Amniotic stem cell (primary cell): ENCODE measurements around the gene KDM5D.

ENCODE experiments used
- DNase-seq: peaks from one replicate; lab custom pipeline; 2025; lab: John Stamatoyannopoulos, UW

Gene KDM5D

DNA sequence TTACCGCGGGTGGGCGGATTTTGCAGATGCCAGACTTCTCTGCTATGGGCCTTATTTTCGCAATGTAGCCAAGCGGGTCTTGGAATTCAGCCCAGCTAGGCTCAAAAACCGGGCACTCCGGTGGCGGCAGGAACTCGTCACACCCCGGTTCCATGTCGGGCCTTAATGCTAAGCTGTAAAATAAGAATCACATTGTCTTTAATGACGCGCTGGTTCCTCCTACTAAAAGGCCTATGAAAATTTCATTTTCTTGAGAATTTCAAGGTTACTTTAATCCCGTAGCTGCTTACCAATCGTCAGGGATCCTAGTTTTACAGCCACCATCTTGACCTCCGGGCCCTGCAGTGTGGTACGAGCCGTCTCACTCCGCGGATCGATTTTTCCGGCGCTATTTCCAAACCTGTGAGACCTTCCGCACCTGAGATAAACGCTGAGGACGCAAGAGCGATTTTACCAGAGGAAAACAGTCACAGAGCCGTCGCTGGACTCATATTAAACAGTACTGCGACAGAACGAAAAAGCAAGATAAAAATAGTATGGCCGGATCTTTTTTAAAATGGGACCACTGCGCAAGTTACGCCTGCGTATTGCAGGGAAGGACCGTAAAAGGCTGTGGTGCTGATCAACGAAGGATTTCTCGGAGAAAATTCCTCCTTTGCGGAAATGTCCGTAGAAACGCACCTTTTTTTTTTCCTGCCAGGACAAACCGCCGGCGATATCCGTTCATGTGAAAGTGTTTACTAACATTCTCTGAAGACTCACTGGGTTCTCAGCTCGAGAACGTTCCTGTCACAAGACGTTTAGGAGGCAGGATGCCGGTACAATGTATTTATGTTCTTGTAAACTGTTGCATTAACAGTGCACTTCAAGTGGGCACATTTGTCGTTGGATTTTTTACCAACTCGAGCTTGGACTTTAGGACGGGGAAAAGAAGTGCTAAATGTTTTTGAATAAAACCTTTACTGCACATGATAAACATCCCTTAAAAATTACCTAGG is at the start of gene KDM5D:
KDM5D (minus strand) TSS at position 346 of the 998 bp plus-strand sequence; CDS start at position 154, 192 bp downstream.
- no peak for DNase-seq

DNA sequence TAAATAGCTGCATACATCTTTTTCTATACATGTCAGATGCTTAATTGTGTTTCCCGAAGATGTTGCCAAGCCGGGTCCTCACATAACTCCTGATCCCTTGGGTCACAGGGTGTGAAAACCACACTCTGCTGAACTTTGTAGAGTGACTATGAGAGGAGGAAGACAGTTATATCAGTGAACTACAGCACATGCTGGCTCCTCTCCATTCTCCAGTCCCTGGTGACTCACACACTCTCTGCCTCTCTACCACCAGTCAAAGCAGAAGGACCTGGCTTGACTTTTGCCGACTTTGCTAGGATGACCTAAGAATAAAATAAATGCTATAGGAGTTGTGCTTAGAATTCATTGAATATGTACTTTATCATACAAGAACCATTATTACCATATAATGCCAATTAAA is 23.8 kb upstream of the KDM5D start:
- DNase-seq = no peak

DNA sequence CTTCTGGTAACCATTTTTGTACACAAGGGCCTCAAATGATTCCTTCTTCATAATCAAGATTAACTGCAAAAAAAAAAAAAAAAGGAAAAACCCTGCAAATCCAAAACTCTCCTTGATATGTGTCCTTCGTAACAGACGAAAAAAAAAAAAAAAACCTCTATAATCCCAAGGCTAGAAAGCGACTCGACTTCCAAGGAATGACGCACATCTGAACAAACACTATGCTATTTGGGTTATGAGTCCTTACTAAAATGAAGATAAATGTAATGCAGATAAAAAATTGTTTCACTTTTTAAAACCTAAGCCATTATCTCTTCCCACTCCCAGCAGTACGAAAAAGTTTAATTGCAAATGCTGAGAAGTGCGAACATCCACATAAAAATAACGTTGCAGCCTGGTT is 1.2 kb downstream of the KDM5D start:
- DNase-seq = no peak

DNA sequence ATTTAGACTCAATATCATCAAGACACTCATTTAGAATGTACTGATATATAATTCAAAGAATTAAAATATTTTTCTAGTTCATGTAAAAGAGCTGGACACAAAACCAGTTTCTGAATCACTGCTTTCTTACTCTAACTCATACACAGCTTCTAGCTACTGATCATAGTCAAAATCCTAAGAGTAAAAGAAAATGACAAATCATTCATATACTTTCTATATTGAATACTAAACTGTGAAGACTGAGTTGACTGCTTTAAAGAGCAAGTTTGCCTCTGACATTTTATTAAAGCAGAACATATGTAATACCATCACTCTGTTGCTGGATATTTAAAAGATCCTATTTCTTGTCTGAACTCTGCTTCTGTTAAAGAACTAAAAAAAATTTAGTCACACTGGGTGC is 2.4 kb downstream of the KDM5D start:
- no peak for DNase-seq

DNA sequence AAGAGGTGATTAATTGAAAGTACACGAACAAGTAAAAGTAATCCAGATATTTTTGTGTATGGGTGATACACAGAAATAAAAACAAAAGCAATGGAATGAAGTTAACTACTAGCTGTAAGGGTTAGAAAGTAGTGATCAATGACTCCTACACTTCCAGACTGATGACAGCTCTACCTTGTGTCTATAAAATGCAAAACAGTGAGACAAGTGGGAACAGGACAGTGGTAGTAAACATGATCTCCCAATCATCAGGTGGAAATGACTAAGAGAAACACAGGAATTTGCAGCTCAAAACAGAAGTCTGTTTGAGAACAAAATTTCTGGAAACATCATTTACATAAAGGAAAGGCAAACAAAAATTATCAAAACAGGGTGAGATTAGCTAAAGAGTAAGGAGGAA is 10.1 kb downstream of the KDM5D start:
- no peak for DNase-seq

DNA sequence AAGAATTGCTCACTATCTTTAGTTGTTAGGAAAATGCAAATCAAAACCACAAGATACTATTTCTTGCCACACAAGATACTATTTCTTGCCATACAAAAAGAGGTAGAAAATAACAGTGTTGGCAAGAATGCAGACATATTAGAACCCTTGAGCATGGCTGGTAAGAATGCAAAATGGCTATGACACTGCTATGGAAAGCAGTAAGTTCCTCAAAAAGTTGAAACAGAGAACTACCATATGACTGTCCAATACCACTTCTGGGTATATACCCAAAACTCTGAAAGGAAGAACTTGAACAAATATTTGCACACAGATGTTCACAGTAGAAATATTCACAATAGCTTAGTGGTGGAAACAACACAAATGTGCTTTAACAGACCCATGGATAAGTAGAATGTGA is 26.6 kb downstream of the KDM5D start:
- DNase-seq = no peak

DNA sequence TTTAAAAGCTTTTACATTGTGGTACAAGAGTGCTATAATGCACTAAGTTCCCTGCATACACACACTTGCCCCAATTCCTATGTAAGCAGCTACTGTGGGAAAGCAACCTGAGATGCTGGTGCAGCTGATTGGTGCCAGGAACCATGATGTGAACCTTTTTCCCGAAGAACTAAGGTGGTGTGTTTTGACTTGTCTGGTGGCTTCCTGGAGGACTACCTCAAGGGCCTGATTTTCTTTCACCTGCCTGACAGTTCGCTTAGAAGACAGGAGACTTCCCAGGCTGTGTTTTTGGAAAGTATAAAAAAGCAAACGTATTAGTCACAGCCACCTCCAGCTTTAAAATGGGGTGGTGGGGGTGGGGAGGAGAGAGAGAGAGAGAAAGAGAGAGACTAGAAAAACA is 27.4 kb downstream of the KDM5D start:
- no peak for DNase-seq

DNA sequence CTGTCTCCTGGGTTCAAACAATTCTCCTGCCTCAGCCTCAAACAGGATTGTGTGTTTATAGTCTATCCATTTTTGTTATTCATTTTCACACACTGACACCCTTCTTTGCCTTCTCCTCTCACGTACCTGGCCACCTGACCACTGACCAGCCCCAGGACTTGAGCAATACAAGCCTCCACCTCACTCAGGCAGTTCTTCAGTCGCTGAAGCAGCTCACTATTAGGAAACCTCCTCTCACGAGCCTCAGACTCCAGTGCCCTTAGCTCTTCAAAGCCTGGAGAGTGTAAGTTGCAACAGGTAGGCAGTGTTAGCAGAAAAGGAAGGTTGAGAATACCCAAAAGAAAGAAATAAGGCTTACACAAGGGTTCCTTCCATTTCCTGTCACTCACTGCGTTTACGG is 29.3 kb downstream of the KDM5D start:
- no peak for DNase-seq

DNA sequence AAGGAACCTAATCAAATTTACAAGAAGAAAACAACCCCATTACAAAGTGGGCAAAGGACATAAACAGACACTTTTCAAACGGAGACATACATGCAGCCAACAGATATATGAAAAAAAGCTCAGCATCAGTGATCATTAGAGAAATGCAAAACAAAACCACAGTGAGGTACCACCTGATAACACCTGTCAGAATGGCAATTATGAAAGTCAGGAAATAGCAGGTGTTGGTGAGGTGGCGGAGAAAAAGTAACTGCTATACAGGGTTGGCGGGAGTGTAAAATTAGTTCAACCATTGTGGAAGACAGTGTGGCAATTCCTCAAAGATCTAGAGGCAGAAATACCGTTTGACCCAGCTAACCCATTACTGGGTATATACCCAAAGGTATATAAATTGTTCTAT is 31.1 kb downstream of the KDM5D start:
- no peak for DNase-seq

DNA sequence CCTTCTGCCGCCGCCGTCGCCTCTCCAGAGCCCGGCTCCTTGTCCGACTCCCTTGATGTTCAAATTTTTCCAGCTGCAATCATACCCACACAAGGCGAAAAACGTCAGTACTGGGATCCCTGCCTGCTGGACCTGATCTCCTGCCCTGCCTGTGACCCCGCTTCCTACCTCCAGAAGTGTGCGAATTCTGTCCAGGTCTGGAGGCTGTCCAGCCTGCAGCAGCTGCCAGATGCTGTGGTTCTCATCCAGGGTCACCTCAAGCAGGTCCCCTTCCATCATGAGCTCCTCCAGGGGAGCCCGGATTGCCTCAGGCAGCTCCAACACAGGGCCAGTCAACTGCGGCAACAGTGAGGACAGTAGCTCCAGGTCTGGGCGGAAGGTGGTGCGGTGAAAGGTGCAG is 38.3 kb downstream of the KDM5D start:
- DNase-seq = no peak

DNA sequence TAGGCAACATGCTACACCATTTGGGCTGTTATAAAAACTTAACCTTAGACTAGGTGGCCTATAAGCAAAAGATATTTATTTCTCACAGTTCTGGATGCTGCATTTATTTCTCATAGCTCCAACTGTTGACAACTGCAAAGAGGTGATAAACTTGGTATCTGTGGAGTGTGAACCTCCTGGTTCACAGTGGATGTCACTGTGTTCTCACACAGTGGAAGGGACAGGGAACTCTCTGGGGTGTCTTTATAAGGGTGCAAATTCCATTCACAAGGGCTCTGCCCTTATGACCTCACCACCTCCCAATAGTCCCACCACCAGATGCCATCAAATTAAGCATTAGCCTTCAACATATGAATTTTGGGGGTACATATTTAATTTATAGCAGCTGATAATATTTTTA is 46.0 kb downstream of the KDM5D start:
- no peak for DNase-seq

DNA sequence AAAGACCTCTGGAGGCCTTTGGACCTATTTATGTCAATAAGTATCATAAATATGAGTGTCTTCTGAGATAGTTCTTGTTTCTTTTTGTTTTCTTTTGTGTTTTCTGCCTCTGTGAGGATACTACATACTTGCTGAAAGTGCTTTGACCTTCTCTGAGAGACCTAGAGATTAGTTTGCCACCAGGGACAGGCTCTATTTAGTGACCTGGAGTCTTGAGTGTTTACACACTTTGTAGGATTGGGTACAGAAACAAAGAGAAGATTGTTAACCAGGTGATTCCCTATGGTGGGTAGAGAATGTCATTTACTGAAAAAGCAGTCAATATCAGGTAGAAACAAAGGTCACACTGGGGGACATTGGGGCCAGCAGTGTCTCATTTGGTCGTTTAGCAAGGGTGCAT is 63.7 kb downstream of the KDM5D start:
- DNase-seq = no peak
